BJ (cell line): ENCODE measurements around the gene CAV1. TPM values are rescaled to one million over a fixed set of nuclear protein-coding genes. Genes with fewer than 3 reads are reported as not detected.

Experiments used
- CTCF ChIA-PET: fragments of 350-600 bp; formaldehyde crosslinking; extraction: SDS; loops from one replicate; lab custom pipeline; 2021; ENCODE audit warnings: antibody characterized with exemption, inconsistent platforms; lab: Yijun Ruan, JAX
- POLR2A ChIA-PET: fragments of 300-600 bp; sonication (Branson Sonifier 250); formaldehyde crosslinking; extraction: SDS; loops from one replicate; lab custom pipeline; 2021; ENCODE audit warnings: antibody characterized with exemption; lab: Charles Lee
- DNase-seq: peaks from one replicate; pipeline ENCODE4 v3.0.0-alpha.2; 2011; ENCODE audit warnings: low read depth
- H3K27me3 ChIP-seq: 2 replicates; pipeline ENCODE4 v1.6.0; 2011; ENCODE audit warnings: low read length; ENCODE audit not compliant: control insufficient read depth, insufficient read depth
- H3K36me3 ChIP-seq: 2 replicates; pipeline ENCODE4 v1.5.1; 2011; ENCODE audit warnings: low read length; ENCODE audit not compliant: control insufficient read depth, insufficient read depth
- H3K4me3 ChIP-seq: 2 replicates; pipeline ENCODE4 v1.5.1; 2011; ENCODE audit warnings: low read depth, mild to moderate bottlenecking, control low read depth, low read length
- polyA plus RNA-seq: library from polyadenylated mRNA; depleted of rRNA; stranded (reverse); fragments of >200 nt; gene quantifications from 2 replicates; pipeline ENCODE4 v1.2.3, GENCODE V29; 2011
- TF ChIP-seq, protein P1 (sequence below): IDR thresholded peaks from 2 replicates; pipeline ENCODE4 v1.5.1; 2011; ENCODE audit warnings: low read depth, mild to moderate bottlenecking, control low read depth, inconsistent platforms, low read length, moderate library complexity; ENCODE audit not compliant: insufficient read depth

The CAV1 gene
- polyA plus RNA-seq, 1 experiment = 2,064 TPM

DNA sequence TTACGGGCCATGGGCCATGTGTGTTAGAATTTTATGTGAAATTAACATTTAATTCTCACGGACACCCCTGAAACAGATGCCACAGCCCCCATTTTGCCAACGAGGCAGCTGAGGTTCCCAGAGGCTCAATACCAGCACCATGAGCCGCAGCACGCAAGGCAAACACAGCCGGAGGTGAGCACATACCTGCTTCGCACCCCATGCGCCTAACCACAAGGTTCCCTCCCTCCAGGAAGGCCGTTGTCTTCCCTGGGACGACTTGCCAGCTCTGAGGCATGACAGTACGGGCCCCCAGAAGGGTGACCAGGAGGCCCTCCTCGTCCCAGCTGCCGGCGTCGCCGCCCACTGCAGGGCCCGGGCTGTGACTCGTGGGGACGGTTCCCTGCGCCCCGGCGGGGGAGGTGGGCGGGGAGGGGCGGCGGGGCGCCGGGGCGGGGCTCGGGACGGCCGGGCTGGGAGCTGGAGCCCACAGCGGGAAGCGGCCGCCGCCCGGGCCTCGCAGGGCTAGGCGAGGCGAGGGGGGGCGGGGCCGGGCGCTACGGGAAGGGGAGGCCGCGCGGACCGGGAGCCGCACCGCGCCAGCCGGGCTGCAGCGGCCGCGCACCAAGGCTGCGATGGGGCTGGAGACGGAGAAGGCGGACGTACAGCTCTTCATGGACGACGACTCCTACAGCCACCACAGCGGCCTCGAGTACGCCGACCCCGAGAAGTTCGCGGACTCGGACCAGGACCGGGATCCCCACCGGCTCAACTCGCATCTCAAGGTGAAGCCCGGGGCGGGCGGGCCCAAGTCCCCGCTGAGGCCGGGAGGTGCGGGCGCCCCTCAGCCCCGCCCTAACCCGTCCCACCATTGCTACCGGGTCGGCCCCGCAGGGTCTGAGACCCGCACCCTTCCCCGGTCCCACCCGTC lies 25.4 kb upstream of the CAV1 start, which contains the start of gene CAV2:
Gene CAV2 (plus strand): TSS at position 571 of the 910 bp plus-strand sequence. CDS start 44 bp downstream, at position 615.
- TF ChIP-seq, protein P1, sequence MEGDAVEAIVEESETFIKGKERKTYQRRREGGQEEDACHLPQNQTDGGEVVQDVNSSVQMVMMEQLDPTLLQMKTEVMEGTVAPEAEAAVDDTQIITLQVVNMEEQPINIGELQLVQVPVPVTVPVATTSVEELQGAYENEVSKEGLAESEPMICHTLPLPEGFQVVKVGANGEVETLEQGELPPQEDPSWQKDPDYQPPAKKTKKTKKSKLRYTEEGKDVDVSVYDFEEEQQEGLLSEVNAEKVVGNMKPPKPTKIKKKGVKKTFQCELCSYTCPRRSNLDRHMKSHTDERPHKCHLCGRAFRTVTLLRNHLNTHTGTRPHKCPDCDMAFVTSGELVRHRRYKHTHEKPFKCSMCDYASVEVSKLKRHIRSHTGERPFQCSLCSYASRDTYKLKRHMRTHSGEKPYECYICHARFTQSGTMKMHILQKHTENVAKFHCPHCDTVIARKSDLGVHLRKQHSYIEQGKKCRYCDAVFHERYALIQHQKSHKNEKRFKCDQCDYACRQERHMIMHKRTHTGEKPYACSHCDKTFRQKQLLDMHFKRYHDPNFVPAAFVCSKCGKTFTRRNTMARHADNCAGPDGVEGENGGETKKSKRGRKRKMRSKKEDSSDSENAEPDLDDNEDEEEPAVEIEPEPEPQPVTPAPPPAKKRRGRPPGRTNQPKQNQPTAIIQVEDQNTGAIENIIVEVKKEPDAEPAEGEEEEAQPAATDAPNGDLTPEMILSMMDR = no peak
- ChIA-PET POLR2A (interaction anchor here (0.6 to 1.2 kb wide), 2 partner anchors 27 to 64 kb away, joined by 3 read pairs; no protein-coding TSS in a partner anchor), CTCF (interaction anchor here (1.1 to 1.3 kb wide), 4 partner anchors 27 to 61 kb away, joined by 3 to 4 read pairs (median 4); no protein-coding TSS in a partner anchor)
- Histone ChIP-seq H3K27me3 (no peaks in the 10 kb centered on the region), H3K4me3 (peak within 1 kb of the TSS; percentile 89), H3K36me3 (no peaks in the 10 kb centered on the region)
- DNase-seq = no peak

DNA sequence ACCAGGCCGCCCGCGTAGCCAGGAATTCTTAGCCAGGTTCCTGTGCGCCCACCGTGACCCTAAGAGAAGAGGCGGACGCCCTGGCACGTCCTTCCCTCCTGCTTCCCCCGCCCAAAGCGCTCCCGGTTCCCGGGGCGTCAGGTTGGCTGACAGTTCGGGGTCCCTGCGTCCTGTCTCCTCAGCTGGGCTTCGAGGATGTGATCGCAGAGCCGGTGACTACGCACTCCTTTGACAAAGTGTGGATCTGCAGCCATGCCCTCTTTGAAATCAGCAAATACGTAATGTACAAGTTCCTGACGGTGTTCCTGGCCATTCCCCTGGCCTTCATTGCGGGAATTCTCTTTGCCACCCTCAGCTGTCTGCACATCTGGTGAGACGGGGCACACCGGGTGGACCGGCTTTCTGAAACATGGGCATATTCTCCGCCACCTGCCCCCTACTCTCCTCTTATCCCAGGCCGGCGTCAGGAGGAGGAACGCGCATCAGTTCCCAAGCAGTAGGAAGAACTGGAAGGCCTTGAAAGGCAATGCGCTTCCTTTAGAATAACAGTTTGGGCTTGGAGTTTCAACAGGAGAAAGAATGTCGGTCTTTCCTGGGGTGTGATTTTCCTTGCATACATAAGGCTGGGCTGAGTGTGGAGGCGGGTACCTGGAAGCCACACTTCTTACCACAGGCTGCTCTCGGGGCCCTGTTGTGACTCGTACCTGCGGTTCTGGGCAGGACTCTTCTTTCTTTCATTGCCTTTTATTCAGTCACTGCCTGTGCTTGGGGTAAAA lies 24.6 kb upstream of the CAV1 start:
- Histone ChIP-seq H3K4me3 (peak overlapping the region; percentile 89), H3K27me3 (no peaks in the 10 kb centered on the region), H3K36me3 (no peaks in the 10 kb centered on the region)
- ChIA-PET CTCF (interaction anchor here (0.8 to 2.4 kb wide), 4 partner anchors 26 to 291 kb away, joined by 3 to 7 read pairs (median 4); no protein-coding TSS in a partner anchor), POLR2A (interaction anchor here (1.2 kb wide), 1 partner anchor 26 kb away, joined by 3 read pairs; no protein-coding TSS in a partner anchor)
- DNase-seq = no peak
- TF ChIP-seq, protein P1 = no peak

DNA sequence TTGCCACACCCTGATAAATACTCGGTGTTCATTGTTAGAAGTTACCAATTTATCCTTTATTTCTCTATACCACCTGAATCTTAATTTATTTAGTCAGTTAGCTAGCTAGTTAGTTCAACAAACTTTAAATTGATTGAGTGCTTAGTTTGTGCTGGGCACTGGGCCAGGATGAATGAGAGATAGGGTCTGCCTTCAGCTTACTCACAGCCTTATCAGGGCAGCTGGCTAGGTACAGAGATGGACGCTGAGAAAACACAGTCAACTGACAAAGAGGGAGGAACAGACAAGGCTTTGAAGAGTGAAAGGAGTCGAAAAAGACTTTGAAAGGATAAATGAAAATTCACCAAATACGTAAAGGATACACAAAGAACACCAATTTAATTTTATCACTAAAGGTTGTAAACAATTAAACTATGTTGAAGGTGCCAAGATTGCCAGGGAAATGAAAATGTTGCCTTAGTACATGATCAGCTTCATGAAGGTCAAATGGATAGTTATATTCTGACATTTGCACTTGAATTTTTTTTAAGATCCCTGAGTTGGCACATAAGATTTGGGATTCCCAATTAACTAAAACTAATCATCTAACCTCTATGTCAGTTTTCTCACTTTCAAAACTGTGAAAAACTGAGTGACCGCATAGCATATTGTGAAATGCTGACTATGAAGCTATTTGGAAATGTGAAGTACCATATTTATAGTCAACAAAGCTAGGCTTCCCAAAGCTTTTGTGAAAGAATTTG lies 23.2 kb upstream of the CAV1 start:
- TF ChIP-seq, protein P1 = no peak
- Histone ChIP-seq H3K36me3 (peaks cover 2% of the 10 kb centered on the region), H3K4me3 (peak overlapping the region; percentile 89), H3K27me3 (no peaks in the 10 kb centered on the region)
- ChIA-PET POLR2A (interaction anchor here (0.6 kb wide), 1 partner anchor 335 kb away, joined by 3 read pairs; no protein-coding TSS in a partner anchor), CTCF (interaction anchor here (0.9 to 2.4 kb wide), 5 partner anchors 24 to 308 kb away, joined by 3 to 9 read pairs (median 5); no protein-coding TSS in a partner anchor)
- no peak for DNase-seq

DNA sequence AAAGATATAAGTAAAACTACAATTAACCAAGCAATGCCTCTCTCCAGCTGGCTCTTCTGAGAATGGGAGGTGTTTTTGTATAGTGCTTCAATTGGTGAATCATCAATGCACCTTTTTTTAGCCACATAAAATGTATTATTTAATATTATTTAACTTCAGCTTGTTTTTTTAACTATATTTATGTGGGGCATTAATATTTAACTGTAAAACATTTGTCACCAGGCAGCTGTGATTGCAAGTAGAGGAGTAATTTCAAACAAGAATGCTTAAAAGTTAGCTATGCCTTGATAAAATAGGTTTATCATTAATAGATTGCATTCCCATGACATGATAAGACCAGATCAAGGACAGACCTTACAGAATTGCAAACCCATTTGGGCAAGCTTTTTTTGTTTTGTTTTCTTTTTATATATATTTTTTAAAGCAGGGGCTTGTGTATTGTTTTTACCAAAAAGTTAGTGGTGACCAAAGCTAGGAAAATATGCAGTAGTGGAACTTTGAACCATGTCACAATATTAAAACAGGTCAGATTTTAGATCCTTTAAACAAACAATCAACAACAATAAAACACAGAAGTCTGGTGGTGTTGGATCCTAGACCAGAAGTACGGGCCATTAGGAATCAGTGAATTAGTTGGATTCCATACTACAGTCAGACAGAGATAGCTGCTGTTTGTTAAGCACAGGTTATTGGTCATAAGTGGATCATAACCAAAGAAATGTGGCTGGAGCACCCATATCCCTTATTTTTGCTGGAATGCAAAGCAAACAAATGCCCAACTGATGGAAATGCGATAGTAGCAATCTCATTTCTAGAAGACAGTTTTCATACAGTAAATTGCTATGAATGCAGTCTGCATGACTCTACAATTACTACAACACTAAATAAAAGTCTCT lies 22.4 kb upstream of the CAV1 start:
- POLR2A ChIA-PET = interaction anchor here (0.6 kb wide), 2 partner anchors 336 to 1668 kb away, joined by 3 to 4 read pairs; no protein-coding TSS in a partner anchor
- Histone ChIP-seq H3K36me3 (peaks cover 3% of the 10 kb centered on the region), H3K4me3 (peak overlapping the region; percentile 89), H3K27me3 (no peaks in the 10 kb centered on the region)
- TF ChIP-seq, protein P1 = no peak
- no peak for DNase-seq
- CTCF ChIA-PET = interaction anchor here (0.9 to 2.4 kb wide), 4 partner anchors 24 to 88 kb away, joined by 3 to 9 read pairs (median 6); no protein-coding TSS in a partner anchor
